ENCODE data around the gene MUC5B.

MUC5B gene

DNA sequence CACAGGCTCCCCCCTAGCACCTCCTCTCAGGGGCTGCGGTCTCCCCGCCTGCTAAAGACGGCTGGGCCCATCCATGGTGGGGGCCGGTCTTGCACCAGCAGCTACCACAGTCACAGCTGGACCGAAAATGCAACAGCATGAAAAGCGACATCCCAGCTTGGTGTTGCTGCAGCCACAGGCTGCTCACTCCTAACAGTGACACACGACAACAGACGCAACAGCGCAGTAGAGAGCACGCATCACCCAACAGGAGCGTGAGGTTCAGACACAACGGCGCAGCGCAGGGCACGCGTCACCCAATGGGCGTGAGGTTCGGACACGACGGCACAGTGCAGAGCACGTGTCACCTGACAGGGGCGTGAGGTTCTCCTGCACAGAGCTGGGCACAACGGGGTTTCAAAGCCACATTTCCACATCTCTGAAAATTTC lies 62.5 kb downstream of the MUC5B start:
- DNase-seq (ENCODE audit: low read depth in 3 of 3) = no peak

DNA sequence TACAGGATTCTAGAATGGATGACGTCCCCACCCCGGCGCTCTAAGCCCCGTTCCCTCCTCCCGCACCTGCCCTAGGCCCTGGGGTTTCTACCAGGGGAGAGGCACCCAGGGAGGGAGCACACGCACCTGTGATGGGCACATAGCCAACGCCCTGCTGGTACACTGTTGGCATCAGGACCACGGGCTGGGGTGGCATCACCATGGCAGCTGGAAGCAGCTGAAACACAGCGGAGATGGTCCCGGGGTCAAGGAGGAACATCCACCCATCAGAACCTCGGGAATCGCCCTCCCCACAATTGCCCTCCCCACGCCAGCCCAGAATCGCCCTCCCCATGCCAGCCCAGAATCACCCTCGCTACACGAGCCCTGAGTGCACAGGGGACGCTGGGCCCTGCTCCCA lies 63.0 kb downstream of the MUC5B start:
- no peak for DNase-seq (ENCODE audit: low read depth in 3 of 3)

DNA sequence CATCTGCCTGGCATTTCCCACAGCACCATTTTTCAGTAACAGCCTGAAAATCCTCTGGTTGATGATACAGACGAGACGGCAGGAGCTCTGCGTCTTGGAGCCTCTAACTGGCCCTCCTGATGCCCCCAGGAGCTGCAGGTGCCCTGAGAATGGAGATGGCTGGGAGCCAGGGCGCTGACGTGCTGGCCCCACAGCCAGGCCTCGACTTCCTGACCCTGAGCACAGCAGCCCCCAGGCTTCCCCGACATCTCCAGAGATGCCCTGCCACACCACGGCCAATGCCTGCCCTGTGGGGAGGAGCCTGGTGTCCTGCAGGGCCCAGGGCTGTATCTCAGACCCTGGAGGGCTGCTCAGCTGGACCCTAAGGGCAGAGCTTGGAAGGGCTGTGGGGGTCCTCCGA lies 65.1 kb downstream of the MUC5B start:
- no peak for DNase-seq (ENCODE audit: low read depth in 3 of 3)

DNA sequence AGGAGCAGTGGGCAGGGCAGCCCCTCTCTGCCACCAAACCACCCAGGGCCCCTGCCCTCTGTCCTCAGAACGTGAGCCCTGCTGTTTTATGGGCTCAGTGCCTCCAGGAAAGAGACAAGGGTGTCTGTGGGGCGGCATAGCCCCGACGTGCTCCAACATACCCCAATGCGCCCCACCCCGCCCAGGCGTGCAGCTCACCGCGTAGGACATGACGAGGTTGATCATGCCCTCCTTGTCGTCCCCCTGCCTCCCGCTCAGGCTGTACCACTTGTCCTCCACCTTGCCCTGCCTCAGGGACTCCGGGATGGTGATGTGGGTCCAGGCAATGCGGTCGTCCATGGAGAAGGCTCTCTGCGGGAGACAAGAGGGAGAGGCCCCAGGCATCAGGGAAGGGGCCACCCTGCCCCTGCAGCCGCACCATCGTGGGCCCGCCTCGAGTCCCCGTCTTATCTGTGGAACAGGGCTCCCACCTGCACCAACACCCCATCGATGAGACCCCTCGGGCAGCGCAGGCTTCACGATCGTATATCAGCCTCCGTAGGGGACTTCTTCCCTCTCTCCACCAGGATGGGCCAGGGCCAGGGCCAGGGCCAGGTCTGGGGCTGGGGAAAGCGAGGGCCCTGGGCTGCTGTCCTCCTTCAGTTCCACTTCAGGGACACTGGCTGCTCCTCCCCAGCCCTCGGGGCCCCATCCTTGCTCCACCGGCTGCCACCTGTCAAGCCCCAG lies 65.7 kb downstream of the MUC5B start:
- DNase-seq (ENCODE audit: low read depth in 3 of 3) = no peak

DNA sequence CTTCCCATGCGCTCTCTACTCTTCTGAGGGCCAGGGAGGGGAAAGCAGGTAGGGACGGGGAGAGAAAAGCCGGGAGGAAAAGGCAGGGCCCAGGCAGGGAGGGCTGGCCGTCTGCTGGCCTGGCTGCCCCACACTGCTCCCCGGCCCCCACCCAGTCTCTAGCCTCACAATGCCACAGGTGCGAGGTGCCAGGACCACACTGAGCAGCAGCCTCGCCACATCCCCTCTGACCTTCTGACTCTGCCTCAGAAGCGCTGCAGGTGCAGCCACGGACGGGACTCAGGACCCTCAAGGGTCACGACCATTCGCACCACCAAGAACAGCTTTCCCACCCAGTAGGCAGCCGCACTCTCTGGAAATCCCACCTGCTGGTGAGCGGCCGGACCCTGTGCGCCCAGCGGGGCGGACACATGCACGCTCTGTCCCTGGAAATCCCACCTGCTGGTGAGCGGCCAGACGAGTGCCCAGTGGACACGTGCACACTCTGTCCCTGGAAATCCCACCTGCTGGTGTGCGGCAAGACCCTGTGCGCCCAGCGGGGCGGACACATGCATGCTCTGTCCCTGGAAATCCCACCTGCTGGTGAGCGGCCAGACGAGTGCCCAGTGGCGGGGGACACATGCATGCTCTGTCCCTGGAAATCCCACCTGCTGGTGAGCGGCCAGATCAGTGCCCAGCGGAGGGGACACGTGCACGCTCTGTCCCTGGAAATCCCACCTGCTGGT lies 66.5 kb downstream of the MUC5B start:
- no peak for DNase-seq (ENCODE audit: low read depth in 3 of 3)

DNA sequence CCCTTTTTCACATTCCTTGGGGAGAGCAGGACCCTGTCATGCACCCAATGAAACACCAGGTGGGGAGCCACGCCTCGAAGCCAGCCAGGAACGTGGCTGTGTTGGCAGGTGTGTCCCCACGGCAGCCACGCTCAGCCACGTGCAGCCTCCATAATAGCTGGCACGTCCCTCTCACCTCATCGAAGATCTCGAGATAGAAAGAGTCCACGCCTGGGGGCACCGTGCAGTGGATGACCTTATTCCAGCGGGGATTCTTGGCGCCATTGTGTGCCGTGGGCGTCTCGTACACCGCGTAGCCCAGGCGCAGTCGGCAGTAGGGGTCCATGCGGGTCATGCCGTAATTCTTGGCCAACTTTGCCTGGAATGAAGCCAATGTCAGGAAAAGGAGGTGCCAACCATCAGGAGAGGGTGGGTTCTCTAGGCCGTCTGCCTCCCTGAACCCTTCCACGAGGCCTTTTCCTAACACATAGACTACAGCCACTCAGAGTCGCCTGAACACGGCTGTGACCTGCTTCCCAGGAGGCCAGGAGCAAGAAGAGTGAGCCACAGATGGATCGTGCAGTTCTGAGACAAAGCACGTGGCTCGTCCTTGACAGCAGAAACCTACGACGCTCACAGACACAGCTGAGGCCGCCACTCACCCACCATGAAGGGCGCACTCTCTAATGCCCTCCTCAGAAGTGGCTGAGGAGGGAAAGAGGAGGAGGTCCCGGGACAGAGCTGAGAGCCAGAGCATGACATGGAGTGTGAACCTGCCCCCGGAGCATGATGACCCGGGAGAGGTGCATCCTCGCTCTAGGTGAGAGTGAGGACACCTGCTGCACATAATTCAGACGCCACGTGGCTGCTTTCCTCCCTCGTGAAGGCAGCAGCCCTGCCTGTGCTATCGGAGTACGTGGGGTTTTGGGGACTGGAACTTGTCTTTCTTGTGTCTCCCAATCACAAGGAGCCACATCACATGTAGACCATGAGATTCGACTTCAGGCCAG lies 67.5 kb downstream of the MUC5B start:
- DNase-seq (ENCODE audit: low read depth in 3 of 3) = no peak

DNA sequence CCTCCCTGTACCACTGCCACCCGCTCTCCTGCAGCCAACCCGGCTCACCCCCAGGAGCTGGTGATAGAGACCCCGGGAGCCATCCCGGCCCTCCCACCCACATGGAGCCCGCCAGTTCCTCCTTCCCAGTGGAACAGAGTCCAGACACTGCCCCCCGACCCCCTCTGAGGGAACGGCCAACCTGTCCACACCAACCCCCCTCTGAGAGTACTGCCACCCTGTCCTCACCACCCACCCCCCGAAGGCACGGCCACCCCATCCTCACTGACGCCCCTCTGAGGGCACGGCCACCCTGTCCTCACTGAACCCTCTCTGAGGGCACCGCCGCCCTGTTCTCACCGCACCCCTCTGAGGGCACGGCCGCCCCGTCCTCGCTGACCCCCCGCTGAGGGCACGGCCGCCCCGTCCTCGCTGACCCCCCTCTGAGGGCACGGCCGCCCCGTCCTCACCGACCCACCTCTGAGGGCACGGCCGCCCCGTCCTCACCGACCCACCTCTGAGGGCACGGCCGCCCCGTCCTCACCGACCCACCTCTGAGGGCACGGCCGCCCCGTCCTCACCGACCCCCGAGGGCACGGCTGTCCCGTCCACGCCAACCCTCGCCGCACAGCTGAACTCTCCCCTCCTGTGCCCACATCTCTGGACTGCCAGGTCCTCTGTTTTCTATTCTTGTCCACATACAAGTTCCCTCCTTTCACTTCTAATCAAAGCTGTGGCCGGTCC lies 68.6 kb downstream of the MUC5B start:
- DNase-seq (ENCODE audit: low read depth in 3 of 3) = no peak

DNA sequence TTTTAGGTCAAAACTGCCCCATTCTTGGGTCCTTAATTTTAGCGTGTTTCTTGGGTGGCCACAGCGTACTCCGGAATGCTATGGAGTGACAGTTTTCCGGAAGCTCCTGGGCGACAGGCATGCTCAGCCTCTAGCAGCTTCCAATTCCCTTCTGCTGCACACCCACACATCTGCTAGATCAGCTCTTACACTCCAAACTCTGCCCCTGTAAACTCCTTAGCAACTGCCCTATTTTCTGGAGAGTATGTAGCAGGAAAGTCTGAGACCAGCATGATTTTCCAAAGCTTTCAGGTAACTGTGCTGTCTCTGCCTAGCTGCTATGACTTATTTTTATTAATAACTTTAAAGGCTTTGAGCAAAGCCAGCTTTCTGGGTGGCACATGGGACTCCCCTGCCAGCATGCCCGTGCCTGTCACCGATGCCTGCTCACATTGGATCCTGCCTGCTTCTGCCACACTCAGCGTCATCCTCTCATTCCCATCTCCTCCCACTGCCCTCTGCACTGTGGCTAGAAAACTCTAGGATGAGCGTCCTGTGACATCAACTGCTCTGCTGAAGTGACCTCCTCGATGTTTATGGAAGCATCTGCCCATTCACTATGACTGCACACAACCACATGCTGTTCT lies 69.3 kb downstream of the MUC5B start:
- no peak for DNase-seq (ENCODE audit: low read depth in 3 of 3)

DNA sequence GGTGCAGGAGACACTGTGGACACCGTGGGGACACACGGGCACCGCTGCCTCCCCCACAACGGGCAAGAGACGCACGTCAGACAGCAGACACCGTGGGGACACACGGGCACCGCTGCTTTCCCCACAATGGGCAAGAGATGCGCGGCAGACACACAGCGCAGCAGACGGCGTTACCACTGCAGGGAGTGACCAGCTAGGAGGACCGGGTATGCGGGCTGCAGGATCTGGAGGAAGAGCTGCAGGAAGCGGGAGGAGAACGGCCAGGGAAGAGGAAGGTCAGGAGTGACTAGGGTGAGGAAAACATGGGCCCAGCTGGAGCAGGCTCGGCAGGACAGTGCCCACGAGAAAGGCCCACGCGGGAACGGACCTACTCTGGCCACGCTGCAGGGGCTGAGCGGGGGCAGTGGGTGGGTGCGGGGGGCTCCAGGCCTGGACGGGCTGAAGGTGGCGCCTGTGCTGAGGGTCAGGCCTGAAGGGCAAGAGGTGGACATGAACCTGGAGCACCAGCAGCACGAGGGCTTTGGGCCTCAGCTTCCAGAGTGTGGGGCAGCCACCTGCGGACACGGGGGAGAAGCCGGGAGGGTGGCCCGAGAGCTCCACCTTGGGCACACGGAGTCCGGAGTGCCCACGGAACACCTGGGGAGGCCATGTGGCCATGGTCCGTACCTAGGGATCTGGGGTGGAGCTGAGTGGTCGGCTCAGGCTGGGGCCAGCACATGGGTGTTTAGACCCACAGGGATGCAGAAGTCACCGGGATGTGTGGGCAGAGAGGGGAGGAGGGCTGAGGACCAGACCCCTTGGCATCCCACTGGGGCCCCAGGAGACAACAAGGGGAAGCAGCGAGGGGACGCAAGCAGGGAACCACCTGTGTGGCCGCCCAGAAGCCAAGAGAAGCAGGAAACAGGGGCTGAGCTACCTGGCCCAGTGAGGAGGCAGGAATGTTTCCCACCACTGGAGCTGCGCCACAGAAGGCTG lies 70.1 kb downstream of the MUC5B start:
- DNase-seq (ENCODE audit: low read depth in 3 of 3) = no peak

DNA sequence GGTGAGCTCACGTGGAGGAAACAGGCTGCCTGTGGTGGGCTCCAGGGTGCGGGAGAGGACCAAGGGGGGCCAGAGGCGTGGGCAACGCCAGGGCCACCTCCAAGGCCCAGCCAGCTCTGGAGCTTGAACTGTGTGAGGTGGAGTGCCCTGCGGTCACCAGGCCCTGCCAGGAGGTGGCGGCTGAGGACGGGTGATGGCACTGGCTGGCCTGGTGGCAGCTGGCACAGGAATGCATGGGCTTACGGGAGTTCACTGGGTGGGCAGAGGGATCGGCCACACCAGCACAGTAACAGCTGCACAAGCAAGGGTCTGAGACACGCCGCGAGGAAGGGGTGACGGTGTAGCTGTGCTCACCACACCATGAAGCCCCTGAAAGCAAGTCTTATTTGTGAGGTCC lies 70.8 kb downstream of the MUC5B start:
- DNase-seq (ENCODE audit: low read depth in 3 of 3) = no peak

DNA sequence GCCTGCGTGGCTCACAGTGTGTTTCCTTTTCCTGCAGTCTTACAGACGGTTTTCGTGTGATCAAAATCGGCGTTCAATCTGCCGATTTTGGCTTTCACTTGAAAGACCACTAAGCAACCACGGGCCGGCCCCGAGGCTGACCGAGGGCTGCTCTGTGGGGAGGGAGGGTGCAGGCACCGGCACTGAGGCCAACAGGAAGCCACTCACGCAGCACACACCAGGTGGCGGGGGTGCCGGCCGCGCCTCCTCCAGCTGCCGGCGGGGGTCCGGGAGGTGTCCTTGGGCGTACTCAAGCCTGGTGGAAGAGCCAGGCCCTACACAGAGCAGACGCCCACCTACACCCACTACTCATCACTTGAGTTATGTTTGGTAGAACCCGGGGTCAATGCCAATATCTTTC lies 72.2 kb downstream of the MUC5B start:
- no peak for DNase-seq (ENCODE audit: low read depth in 3 of 3)

DNA sequence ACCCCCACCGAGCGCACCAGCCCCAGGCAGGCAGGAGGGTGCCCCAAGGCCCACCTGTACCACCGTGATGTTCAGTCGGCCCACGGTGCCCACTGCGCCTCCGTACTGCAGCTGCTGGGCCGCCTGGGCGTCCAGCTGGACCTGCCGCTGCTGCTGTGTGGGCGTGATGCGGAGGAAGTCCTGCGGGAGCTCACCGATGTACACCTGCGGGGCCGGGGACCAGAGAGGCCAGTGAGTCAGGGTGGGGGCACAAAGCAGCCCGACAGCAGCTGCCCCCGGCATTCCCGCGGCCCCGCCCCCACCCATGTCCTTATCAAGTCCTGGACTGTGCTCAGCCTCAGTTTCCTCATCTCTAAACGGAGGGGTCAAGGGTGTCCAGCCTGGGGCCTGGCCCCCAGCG lies 72.7 kb downstream of the MUC5B start:
- DNase-seq (ENCODE audit: low read depth in 3 of 3) = no peak

DNA sequence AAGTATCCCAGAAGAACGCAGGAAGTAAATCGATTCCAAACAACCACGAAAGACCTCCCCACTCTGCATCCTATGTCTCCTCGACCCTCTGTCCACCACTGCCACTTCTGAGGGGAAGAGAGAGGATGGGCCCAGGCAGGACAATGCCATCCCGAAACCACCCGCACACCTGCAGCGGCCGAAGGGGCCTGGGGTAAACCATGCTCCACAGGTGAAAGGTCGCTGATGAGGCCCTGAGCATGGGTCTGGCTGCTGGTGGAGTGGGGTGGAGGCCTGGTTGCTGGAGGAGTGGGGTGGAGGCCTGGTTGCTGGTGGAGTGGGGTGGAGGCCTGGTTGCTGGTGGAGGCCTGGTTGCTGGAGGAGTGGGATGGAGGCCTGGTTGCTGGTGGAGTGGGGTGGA lies 73.4 kb downstream of the MUC5B start:
- no peak for DNase-seq (ENCODE audit: low read depth in 3 of 3)

DNA sequence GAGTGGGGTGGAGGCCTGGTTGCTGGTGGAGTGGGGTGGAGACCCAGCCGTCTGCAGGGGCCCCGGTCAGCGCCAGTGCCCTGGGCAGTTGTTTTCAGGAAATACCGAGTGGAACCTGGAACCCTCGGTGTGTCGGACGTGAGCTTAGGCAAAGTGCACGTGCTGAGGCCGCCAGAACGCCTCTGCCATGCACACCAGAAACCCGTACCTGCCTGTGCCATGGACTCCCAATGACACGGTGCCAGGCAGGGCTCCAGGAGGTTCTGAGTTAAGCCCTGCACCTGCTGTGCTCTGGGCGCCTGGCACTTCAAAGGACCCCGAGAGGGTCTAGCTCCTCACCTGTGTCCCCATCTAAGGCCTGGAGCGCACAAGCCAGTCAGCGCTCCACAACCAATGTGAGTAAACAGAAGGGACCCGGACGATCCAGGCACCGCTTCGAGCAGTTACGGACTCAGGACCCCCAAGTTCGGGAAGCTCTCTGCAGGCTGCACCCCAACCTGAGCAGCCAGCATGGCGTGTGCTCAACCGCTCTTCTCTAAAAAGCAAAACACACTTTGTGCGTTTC lies 74.2 kb downstream of the MUC5B start:
- DNase-seq (ENCODE audit: low read depth in 3 of 3) = no peak

DNA sequence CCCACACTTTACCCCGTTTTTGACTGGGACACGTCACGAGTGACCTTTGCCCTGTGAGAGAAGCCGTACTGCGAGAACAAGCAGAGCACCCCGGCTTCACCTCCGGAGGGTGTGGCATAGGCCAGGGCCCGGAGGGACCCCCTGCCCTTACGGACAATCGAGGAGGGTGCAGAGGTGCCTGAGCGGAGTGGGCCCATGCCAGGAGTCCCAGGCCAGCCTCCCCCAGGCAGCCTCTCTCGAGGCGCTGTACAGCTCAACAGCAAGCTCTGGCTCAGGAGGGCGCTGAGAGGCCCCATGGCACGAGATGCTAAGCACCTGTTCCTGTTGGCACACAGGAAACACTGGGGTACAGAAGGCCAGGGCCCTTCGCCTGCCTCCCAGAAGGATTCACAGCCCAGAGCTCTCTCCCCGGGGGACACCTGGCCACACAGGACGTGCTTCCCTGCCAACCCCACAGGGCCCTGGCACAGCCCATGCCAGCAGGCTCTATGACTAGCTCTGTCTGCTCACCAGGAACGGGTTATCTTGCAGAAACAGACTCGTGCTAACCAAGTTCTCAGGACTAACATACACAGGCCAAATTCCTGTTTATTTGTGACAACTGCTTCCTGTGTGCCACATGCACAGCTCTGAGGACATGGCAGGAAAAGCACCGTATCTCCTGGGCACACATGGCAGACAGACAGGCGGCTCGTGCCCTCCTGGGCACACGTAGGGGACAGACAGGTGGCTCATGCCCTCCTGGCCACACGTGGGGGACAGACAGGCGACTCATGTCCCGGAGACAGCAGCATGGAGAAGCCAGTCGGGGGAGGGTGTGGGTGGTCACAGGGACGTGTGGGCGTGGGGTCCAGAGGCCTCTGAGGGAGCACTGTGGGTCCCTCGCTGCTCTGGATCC lies 75.0 kb downstream of the MUC5B start:
- no peak for DNase-seq (ENCODE audit: low read depth in 3 of 3)

DNA sequence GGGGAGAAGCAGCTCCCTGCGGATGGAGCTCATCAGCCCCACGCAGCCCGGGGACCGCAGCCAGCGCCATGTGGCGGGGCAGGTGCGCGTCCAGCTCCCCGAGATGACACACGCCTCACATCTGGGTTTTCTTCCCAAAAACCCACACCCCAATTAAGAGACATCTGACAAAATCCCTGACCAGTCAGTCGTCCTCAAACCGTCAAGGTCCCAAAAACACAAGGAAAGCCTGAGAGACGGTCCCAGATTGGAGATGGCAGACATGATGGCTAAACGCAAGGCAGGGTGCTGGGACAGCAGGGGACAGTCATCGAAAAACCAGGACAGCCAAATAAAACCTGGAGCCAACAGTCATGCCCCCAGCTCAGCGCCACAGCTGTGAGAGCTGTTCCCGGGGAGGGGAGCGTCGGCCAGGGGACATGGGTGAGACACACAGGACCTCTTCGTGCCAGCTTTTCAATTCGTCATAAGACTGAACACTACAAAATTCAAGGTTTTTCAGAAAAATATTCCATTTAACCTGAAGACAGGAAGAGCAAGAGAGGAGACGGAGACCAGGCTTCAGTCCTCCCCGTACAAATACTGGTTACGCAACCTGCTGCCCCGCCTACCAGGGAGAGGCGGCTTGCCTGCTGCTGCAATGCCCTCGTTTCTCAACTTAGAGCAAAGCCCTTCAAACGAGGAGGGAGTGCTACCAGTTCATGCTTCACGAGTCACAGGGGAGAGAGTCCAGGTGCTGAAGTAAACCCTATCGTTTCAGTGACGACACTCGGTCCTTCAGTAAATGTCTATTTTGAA lies 76.0 kb downstream of the MUC5B start:
- no peak for DNase-seq (ENCODE audit: low read depth in 3 of 3)

DNA sequence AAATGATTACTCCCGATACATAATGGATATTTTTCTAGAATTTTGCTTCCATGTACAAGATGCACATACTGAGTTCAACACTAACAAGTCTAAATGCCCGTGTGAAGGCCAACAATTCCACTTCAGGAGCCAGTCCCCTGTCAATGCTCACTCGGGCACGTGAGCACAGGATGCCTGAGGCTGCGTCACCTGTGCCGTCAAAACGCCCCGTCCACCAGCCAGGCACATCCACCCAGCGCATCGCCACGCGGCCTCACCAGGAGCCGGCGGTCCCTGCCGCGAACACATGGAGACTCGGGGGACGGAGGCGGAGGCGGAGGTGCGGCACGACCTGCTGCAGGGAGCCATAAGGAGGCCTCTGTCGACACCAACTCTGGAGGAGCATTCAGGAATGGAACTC lies 76.8 kb downstream of the MUC5B start:
- no peak for DNase-seq (ENCODE audit: low read depth in 3 of 3)

DNA sequence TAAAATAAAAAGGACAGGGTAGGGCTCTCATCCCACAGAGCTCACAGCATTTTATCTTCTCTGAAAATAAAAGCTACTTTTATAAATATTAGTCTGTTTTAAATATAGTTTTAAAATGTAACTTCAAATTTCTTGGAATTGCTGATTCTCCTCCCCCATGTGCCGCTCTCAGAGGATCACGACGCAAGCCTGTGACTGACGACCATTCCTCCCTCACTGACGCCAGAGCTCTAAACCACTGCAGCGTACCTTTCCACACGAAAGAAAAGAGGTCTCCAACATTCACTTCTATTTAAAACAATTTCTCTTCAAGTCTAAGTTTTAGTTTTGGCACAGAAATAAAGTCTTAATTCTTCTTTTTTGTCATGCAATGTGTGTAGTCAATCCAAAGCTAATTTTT lies 77.3 kb downstream of the MUC5B start:
- DNase-seq (ENCODE audit: low read depth in 3 of 3) = no peak

All from stimulated activated CD4-positive, alpha-beta T cell treated with anti-CD3 and anti-CD28 coated beads, TNF-alpha, amount 100 ng/mL, for 4 hours (primary cell).